AG04449 (cell line): ENCODE results near the gene SLC17A9.
"Not testable (repeated sequence)": the region's sequence is repeated elsewhere in the genome, so short reads cannot be mapped to it uniquely, and the experiment has no call there.

ENCODE experiments used
- CTCF ChIA-PET: fragments of 350-600 bp; formaldehyde crosslinking; extraction: SDS; loops from one replicate; lab custom pipeline; 2021; ENCODE audit warnings: antibody characterized with exemption; lab: Yijun Ruan, JAX
- POLR2A ChIA-PET: fragments of 400-600, 350-600 bp; formaldehyde crosslinking; extraction: SDS; loops from one replicate; lab custom pipeline; 2020; ENCODE audit warnings: antibody characterized with exemption, inconsistent platforms; lab: Yijun Ruan, JAX
- DNase-seq: peaks from one replicate; pipeline ENCODE4 v3.0.0-alpha.2; 2010; ENCODE audit warnings: low read depth, low spot score
- H3K4me3 ChIP-seq: 2 replicates; pipeline ENCODE4 v1.5.1; 2011; ENCODE audit warnings: low read depth, mild to moderate bottlenecking, control low read depth, low read length
- TF ChIP-seq, protein P1 (sequence below): IDR thresholded peaks from one replicate; pipeline ENCODE4 v1.5.1; 2011; ENCODE audit warnings: mild to moderate bottlenecking, moderate library complexity, low read length, control low read depth, inconsistent platforms; ENCODE audit not compliant: insufficient read depth; ENCODE audit errors: missing control alignments

The SLC17A9 gene

GRCh38 chr20:62918147-62918546 is 34.4 kb upstream of the SLC17A9 start:
- TF ChIP-seq, protein P1, sequence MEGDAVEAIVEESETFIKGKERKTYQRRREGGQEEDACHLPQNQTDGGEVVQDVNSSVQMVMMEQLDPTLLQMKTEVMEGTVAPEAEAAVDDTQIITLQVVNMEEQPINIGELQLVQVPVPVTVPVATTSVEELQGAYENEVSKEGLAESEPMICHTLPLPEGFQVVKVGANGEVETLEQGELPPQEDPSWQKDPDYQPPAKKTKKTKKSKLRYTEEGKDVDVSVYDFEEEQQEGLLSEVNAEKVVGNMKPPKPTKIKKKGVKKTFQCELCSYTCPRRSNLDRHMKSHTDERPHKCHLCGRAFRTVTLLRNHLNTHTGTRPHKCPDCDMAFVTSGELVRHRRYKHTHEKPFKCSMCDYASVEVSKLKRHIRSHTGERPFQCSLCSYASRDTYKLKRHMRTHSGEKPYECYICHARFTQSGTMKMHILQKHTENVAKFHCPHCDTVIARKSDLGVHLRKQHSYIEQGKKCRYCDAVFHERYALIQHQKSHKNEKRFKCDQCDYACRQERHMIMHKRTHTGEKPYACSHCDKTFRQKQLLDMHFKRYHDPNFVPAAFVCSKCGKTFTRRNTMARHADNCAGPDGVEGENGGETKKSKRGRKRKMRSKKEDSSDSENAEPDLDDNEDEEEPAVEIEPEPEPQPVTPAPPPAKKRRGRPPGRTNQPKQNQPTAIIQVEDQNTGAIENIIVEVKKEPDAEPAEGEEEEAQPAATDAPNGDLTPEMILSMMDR: no peak
- ChIA-PET POLR2A (no interaction called here), CTCF (interaction anchor here (0.9 to 11.8 kb wide), 6 partner anchors 8 to 45 kb away, joined by 3 to 189 read pairs (median 15); partner anchors contain the start of gene DIDO1)
- H3K4me3 ChIP-seq: no peak overlapping the region
- no peak for DNase-seq

GRCh38 chr20:62918831-62919230 is 33.7 kb upstream of the SLC17A9 start:
- POLR2A ChIA-PET: no interaction called here
- TF ChIP-seq, protein P1: no peak
- CTCF ChIA-PET: interaction anchor here (0.9 to 11.8 kb wide), 5 partner anchors 8 to 46 kb away, joined by 3 to 189 read pairs (median 26); partner anchors contain the start of gene DIDO1
- no peak overlapping the region for H3K4me3 ChIP-seq
- DNase-seq: no peak

GRCh38 chr20:62920039-62920645 is 32.4 kb upstream of the SLC17A9 start:
- ChIA-PET POLR2A (interaction anchor here (0.5 to 1.1 kb wide), 2 partner anchors 15 to 19 kb away, joined by 3 to 4 read pairs; no protein-coding TSS in a partner anchor), CTCF (interaction anchor here (0.9 to 11.8 kb wide), 4 partner anchors 8 to 20 kb away, joined by 6 to 189 read pairs (median 21); no protein-coding TSS in a partner anchor)
- DNase-seq: no peak
- no peak overlapping the region for H3K4me3 ChIP-seq
- TF ChIP-seq, protein P1: no peak

DNA sequence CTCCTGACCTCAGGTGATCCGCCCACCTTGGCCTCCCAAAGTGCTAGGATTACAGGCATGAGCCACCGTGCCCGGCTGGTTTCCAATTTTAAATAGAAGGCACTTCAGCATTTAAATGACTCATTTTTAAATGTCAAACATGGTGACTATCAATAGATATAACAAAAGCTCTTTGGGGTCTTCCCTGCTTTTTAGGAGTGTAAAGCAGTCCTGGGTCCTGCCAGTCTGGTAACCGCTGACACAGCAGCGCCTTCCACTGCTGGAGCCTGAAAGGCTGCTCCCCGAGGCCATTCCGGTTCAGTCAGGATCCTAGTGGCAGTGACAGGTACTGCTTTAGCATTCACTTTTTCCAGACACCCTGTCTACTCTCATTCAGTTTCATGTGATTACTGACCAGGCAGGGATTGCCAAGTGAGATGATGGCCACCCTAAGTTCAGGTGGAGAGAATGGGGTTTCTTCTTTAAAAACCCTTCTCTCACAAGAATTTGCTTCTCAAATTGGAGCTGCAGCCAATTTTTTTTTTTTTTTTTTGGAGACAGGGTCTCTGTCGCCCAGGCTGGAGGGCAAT is 31.3 kb upstream of the SLC17A9 start:
- TF ChIP-seq, protein P1: peak; percentile 70
- POLR2A ChIA-PET: no interaction called here
- CTCF ChIA-PET: interaction anchor here (0.6 to 11.8 kb wide), 9 partner anchors 9 to 88 kb away, joined by 3 to 189 read pairs (median 5); no protein-coding TSS in a partner anchor
- H3K4me3 ChIP-seq: no peak overlapping the region
- no peak for DNase-seq

DNA sequence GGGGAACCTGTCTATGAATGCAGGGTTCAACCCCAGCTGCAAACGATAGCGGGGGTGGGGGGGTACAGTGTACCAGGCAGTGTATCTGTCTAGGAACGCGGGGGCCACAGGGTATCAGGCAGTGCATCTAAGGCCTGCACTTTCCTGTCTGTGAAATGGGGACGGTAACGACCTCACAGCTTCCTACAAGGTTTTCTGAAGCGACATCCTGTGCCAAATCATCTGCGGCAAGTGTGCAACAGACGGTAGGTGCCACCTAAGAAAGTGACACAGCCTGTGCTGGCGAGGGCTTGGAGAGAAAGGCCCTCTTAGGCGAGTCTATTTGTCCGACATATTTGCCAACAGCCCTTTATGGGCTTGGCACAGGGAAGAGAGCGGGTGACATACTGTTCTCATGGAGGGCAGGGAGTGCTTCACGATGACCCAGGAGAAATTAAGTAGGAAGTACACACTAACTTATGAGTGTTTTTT is 30.0 kb upstream of the SLC17A9 start:
- no peak for DNase-seq
- TF ChIP-seq, protein P1: no peak
- ChIA-PET POLR2A (no interaction called here), CTCF (interaction anchor here (1.3 to 11.8 kb wide), 3 partner anchors 22 to 30 kb away, joined by 3 to 189 read pairs (median 27); partner anchors contain the start of gene SLC17A9)
- no peak overlapping the region for H3K4me3 ChIP-seq

DNA sequence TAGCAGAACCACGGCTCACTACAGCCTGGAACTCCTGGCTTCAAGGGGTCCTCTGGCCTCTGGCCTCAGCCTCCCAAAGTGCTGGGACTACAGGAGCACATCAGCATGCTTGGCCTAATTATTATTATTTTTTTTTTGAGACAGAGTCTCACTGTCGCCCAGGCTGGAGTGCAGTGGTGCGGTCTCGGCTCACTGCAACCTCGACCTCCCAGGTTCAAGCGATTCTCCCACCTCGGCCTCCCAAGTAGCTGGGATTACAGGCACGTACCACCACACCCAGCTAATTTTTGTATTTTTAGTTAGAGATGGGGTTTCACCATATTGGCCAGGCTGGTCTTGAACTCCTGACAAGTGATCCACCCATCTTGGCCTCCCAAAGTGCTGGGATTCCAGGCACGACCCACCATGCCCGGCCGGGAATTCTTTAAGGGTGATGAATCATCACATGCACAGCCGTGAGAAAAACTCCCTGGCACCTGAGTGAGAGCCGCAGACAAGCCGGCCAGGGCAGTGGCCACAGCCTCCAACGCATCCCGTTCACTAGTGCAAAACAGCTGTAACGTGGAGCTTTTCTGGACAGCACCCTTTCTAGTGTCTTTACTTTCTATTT is 29.3 kb upstream of the SLC17A9 start:
- DNase-seq, H3K4me3 ChIP-seq, POLR2A ChIA-PET: not testable (repeated sequence)
- CTCF ChIA-PET: interaction anchor here (1.3 to 5.8 kb wide), 3 partner anchors 13 to 30 kb away, joined by 3 to 68 read pairs (median 27); partner anchors contain the start of genes GID8 and SLC17A9
